Spleen (tissue), 7 donors: ENCODE data around the gene PLXNA2.

ENCODE experiments used
- POLR2AphosphoS5 ChIP-seq, 3 donors: sonication (generic); formaldehyde crosslinking; IDR thresholded peaks; one replicate each; pipeline ENCODE4 v1.5.1; 2017; ENCODE audit warnings: antibody characterized with exemption in 3 of 3
- TF ChIP-seq, protein P1 (sequence below), 11 experiments: fragments of 200-600 bp in 7 of 11; fragments of 450-650 bp in 4 of 11; sonication (generic) in 4 of 11; IDR thresholded peaks in 8 of 11; conservative IDR thresholded peaks in 3 of 11; 1 replicate in 7 of 11; 2 replicates in 4 of 11; pipeline versions ENCODE4 v1.4.0 to v1.8.0; 2016 to 2021; ENCODE audit warnings: antibody characterized with exemption in 11 of 11, inconsistent platforms in 4 of 11, mild to moderate bottlenecking in 1 of 11
- donor health status: DM: no; HTN: no; CAD: no; lungs with moderate emphysema.
- donor health status: DM: no; HTN: no; CAD: no.
- donor health status: DM: no; HTN: no; CAD: no.

DNA sequence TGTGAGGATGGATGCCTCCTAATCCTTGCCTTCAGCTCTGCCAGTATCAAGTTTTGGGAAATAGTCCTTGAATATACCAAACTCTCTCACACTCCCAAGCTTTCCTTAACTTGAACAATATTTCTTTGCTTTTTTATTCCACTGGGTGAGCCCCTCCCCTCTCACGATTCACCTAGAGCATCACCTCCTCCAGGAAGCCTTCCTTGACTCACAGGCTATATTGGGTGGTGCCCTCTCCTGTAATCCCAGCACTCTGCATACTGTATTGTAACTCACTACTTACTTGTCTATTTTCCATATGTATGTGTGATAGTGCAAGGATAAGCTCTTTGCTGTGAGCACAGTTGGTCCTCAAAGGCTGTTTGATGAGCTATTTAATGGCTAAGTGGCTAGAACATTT is 114.7 kb downstream of the PLXNA2 start:
- no peak for TF ChIP-seq POLR2AphosphoS5 (IDR thresholded peaks at IDR 0.05)
- TF ChIP-seq, protein P1, sequence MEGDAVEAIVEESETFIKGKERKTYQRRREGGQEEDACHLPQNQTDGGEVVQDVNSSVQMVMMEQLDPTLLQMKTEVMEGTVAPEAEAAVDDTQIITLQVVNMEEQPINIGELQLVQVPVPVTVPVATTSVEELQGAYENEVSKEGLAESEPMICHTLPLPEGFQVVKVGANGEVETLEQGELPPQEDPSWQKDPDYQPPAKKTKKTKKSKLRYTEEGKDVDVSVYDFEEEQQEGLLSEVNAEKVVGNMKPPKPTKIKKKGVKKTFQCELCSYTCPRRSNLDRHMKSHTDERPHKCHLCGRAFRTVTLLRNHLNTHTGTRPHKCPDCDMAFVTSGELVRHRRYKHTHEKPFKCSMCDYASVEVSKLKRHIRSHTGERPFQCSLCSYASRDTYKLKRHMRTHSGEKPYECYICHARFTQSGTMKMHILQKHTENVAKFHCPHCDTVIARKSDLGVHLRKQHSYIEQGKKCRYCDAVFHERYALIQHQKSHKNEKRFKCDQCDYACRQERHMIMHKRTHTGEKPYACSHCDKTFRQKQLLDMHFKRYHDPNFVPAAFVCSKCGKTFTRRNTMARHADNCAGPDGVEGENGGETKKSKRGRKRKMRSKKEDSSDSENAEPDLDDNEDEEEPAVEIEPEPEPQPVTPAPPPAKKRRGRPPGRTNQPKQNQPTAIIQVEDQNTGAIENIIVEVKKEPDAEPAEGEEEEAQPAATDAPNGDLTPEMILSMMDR (IDR thresholded peaks at IDR 0.05 in 8 of 11, conservative IDR thresholded peaks at IDR 0.05 in 3 of 11), result no peak
